Uterus (tissue), 2 donors: ENCODE measurements around the gene FCHSD2.

ENCODE experiments used
- CTCF ChIP-seq, 4 experiments: fragments of 200-600 bp in 2 of 4; fragments of 450-650 bp in 2 of 4; sonication (generic) in 2 of 4; IDR thresholded peaks; one replicate each; pipeline ENCODE4 v1.5.1; 2016 to 2019; ENCODE audit warnings: antibody characterized with exemption in 4 of 4, mild to moderate bottlenecking in 2 of 4, moderate library complexity in 1 of 4
- POLR2A ChIP-seq, 2 donors: fragments of 450-650 bp; IDR thresholded peaks; one replicate each; pipeline ENCODE4 v1.6.1; 2016; ENCODE audit warnings: antibody characterized with exemption in 2 of 2, mild to moderate bottlenecking in 1 of 2, moderate library complexity in 1 of 2

- TF ChIP-seq POLR2A (IDR thresholded peaks at IDR 0.05): no peak
- no peak for TF ChIP-seq CTCF (IDR thresholded peaks at IDR 0.05)
Measured at GRCh38 chr11:73053964-73054363, 88.2 kb downstream of the FCHSD2 start.
